ENCODE measurements around the gene MAGEA11.

- TF ChIP-seq CTCF (conservative IDR thresholded peaks at IDR 0.05; ENCODE audit: low read depth in 2 of 2) (no peak), CREB1 (CRISPR knock-in tag; IDR thresholded peaks at IDR 0.05; ENCODE audit: low read depth) (no peak), EZH2 (IDR thresholded peaks at IDR 0.05; ENCODE audit: low read depth, unreplicated experiment) (no peak), NANOG (IDR thresholded peaks at IDR 0.05; ENCODE audit: borderline replicate concordance) (no peak)
Observed at GRCh38 chrX:149691794-149692193, 20.1 kb upstream of the MAGEA11 start.

Measured in GM23338 (cell line).